Dedifferentiated amniotic fluid mesenchymal stem cell (primary cell): ENCODE data around the gene ZNF394.
"Not testable (repeated sequence)": the region's sequence is repeated elsewhere in the genome, so short reads cannot be mapped to it uniquely, and the experiment has no call there.

Source experiments
- DNase-seq: peaks from one replicate; pipeline ENCODE4 v3.0.0-alpha.2; 2016; ENCODE audit errors: extremely low spot score

Gene ZNF394

DNA sequence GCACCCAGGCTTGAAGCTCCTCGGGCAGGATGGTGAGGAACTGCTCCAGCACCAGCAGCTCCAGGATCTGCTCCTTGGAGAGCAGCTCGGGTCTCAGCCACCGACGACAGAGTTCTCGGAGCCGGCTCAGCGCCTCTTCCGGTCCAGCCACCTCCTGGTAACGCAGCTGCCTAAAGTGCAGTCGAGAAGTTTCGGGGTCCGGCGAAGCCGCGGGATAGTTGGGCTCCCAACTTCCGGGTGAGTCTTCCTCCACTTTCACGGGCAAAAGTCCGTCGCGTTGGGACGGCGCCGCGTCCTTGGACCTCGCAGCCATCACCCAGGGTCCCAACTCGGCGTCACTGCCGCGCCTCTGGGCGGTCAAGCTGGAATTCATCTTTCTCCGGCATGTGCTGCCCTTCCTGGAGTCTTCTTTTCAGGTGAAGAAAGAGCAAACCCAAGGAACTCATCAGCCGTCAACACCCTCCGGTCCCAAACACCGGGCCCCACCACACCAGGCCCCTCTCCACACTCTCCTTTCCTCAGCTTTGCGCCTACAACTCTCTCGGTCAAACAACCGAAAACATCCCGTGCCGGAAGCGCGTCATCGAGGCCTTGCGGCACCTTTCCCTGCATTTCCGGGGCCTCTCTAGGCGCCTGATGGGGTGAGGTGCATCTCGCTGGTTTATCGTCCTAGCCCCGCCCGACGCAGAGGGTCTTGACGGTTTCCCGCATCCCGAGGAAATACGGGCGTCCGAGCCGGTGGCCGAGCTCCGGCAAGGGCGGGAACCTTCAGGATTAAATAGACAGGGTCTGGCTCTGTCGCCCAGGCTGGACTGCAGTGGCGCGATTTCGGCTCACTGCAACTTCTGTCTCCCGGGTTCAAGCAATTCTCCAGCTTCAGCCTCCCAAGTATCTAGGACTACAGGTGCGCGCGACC, at the start of gene ZNF394:
Gene ZNF394, minus strand, starts transcription at position 561 of the 916 bp plus-strand sequence. Its CDS starts 188 bp downstream, at position 373.
- peak; percentile 91 for DNase-seq

DNA sequence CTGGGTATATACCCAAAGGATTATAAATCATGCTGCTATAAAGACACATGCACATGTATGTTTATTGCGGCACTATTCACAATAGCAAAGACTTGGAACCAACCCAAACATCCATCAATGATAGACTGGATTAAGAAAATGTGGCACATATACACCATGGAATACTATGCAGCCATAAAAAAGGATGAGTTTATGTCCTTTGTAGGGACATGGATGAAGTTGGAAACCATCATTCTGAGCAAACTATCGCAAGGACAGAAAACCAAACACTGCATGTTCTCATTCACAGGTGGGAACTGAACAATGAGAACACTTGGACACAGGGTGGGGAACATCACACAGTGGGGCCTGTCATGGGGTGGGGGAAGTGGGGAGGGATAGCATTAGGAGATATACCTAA, 49.5 kb upstream of the ZNF394 start:
- DNase-seq, result not testable (repeated sequence)

DNA sequence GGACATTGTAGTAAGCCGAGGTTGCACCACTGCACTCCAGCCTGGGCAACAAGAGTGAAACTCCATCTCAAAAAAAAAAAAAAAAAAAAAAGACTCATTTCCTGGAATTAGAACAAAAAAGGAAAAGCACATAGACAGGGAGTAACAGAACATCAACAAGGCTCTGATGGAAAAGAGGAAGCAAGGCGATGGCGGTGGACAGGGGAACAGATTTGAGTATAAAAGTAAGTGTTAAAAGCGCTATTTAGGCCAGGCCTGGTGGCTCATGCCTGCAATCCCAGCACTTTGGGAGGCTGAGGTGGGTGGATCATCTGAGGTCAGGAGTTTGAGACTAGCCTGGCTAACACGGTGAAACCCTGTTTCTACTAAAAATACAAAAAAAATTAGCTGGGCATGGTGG, 45.2 kb upstream of the ZNF394 start:
- not testable (repeated sequence) for DNase-seq

DNA sequence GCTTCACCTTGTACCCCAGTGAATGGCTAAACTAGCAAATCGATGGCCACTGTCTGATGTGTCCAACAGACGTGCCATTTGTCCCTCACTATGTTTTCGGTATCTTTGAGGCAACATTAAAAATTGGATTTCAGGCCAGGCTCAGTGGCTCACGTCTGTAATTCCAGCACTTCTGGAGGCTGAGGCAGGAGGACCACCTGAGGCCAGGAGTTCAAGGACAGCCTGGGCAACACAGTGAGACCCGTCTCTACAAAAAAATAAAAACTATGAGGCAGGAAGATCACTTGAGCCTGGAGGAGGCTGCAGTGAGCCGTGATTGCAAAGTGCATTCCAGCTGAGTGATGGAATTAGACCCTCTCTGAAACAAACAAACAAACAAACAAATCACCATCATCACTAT, 43.8 kb upstream of the ZNF394 start:
- DNase-seq, result no peak

DNA sequence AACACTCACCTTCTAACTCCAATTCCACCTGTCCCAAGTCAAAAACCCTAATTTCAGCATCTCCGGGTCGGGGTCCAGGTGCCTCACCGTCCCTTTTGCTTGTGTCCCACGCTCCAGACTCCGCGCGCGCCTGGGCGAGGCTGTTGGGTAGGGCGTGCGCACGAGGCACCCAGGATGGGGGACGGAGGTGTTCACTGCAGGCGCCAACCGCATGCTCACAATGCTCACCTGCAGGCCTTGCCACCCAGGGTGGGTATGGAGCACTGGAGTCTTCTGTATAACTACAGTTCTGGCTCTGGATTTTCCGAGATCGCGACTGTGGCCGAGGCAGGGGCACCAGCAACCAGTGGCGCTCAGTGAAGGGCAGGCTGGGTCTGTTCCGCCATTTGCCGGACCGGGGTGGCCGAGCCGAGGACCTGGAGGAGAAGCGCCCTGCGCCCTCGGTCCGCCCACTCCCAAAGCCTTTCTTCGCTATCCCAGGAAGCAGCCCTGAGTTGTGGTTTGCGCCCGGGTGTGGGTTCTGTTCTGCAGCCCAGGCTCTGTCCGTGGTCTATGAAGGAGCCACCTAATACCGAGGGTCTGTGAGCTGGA, 43.1 kb upstream of the ZNF394 start:
- DNase-seq, result no peak

DNA sequence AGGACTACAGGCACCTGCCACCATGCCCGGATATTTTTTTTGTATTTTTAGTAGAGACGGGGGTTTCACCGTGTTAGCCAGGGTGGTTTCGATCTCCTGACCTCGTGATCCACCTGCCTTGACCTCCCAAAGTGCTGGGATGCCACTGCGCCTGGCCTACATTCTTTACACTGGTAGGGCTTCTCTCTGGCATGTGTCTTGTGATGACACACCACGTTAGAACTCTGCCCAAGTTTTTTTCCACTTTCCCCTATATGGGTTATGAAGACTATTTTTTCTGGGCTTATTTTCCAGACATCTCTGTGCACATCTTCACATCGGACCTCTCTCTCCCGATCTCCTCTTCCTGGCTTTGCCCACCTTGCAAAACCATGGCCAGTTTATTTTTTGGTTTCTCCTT, 41.1 kb upstream of the ZNF394 start:
- no peak for DNase-seq

DNA sequence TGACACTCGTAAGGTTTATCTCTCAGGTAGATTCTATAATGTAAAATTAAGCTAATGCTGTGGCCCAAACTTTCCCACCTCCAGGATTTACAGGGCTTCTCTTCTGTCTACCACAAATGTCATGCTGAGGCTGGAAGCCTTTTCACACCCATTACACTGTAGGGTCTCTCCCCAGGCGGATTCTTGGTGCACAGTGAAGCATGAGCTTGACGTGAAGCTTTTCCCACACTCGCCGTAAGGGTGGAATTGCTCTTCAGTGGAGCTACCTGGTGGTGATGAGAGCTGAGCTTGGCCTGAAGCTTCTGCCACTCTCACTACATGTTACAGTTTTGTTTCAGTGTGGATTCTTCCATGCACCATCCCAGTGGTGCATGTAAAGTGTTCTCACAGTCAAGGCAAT, 40.5 kb upstream of the ZNF394 start:
- no peak for DNase-seq

DNA sequence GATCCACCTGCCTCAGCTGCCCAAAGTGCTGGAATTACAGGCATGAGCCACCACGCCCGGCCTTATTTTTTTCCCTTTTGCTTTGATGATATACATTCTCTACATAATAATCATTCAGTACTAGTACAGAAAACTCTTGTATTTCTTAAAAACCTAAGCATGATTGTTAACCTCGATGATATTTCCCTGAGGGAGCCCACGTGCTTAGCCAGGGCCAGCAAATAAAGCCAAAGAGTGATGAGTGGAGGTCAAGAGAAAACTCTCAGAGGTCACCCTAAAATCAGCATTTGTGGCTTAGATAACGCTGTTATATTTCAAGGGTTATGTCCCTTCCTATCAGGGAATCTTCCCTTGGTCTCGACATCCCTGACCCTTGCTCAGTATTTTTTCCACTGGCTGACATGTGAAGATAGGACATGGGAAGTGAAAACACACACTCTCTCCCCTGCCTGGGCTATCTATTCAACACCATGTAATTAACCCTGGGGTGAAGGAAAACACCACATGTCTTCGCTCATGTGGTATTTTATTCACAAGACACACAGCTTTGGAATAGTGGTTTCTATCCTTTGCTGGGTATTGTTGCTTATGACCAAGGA, 39.2 kb upstream of the ZNF394 start:
- DNase-seq, result no peak

DNA sequence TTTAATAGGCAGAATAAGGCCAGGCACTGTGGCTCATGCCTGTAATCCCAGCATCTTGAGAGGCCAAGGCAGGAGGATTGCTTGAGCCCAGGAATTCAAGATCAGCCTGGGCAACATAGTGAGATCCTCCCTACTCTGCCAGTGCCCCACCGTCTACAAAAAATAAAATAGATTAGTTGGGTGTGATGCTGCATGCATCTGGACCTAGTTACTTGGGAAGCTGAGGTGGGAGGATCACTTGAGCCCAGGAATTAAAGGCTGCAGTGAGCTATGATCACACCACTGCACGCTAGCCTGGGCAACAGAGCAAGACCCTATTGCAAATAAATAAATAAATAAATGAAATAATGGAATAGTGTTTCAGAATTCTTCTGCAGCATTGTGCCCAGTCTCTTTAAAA, 35.6 kb upstream of the ZNF394 start:
- no peak for DNase-seq

DNA sequence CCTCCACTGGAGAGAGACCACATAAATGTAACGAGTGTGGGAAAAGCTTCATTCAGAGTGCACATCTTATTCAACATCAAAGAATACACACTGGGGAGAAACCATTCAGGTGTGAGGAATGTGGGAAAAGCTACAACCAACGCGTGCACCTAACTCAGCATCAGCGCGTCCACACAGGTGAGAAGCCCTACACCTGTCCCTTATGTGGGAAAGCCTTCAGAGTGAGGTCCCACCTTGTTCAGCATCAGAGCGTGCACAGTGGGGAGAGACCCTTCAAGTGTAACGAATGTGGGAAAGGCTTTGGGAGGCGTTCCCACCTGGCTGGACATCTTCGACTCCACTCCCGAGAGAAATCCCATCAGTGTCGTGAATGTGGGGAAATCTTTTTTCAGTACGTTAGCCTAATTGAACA, 31.3 kb upstream of the ZNF394 start:
- DNase-seq, result no peak

DNA sequence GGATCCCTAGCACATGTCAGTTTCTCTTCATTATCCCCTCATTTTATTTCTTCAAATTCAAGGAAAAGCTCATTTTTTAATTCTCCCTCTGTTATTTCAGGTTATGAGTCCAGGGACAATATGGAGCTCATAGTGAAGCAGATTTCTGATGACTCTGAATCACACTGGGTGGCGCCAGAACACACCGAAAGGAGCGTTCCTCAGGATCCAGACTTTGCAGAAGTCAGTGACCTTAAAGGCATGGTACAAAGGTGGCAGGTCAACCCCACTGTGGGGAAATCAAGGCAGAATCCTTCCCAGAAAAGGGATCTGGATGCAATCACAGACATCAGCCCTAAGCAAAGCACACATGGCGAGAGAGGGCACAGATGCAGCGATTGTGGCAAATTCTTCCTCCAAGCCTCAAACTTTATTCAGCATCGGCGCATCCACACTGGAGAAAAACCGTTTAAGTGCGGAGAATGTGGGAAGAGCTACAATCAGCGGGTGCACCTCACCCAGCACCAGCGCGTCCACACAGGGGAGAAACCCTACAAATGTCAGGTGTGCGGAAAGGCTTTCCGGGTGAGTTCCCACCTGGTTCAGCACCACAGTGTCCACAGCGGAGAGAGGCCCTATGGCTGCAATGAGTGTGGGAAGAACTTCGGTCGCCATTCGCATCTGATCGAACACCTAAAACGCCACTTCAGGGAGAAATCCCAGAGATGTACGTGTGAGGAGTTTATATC, 25.8 kb upstream of the ZNF394 start:
- no peak for DNase-seq

DNA sequence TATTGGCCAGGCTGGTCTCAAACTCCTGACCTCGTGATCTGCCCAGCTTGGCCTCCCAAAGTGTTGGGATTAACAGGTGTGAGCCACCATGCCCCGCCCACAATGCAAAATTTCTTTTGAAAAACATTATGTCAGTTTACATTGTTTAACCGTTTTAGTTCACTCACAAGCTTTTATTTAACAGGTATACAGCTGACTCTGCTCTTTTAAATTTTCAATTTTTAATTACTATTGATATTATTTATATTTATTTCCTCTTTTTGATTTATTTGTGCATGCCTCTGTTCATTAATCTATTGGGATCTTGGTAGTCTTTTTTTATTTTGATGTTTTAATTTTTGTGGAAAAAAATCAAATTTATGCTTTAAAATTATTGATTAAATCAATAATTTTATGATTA, 21.3 kb upstream of the ZNF394 start:
- no peak for DNase-seq

DNA sequence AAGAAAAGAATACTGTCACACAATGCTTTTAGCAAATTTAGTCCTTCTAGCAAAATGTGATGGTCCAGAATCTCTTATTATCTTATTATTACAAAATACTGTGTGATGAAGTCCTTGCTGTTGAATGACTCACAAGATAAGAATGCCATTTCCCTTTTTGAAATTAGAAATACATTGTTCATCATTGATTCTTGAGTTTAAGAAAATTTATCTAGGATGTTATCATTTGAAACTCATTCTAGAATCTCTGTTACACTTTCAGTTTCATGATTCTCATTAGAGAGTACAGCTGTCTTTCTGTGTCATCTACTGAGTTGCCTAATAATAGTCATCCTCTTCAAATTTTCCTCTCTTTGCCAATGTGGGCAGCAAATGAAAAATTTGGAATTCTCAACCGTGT, 14.0 kb upstream of the ZNF394 start:
- no peak for DNase-seq

DNA sequence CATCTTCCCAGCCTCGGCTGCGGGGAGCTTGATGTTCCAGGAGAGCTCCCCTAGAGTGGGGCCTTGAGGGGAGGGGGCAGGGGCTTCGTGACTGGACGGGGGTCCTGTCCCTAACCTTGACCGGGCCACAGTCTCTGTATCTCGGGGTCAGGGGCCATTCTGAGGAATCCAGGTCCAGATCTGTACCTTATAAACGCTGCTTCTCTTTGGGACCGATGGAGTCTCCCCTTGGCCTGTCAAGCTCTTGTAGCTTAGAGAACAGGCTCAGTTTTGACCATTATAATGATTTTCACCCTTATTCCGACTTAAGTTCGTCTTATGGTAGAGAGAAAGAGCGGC, 5.2 kb upstream of the ZNF394 start:
- no peak for DNase-seq

DNA sequence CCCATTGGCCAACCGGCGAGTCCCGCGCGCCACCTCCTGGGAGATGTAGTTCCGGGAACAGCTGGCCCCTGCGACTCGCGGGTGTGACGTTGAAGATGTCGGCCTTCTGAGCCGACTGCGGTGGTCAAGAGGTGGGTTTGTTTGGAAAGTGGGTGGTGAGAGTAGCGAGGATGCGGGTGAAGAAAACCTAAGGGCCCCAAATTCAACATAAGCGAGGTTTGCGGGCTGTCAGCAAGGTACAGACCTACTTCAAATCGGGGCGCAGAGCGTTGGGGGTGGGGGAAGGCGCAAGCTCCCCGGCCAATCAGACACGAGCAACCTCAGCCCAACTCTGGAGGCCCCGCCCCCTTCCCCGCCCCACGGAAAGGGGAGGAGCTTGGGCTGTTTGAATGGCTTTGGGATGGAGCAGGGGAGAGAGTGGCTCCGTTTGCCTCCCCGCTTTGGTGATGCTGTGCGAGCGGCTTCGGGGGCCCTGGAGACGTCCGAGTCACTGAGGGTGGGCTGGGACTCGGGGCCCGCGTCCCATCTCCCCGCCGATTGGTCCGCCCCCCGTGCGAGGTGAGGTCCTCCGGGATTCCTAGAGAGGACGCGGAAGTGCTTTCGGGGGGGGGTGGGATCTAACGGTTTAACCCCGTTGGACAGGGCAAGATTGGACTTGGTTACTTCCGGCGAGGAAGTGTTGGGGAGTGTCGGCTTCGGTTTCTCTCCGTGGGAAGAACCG, 4.7 kb upstream of the ZNF394 start, which contains the start of gene ZKSCAN5:
Gene ZKSCAN5, plus strand, starts transcription at position 60 of the 721 bp plus-strand sequence. CDS start 1,383 bp downstream, outside the sequence.
- peak; percentile 92 for DNase-seq

DNA sequence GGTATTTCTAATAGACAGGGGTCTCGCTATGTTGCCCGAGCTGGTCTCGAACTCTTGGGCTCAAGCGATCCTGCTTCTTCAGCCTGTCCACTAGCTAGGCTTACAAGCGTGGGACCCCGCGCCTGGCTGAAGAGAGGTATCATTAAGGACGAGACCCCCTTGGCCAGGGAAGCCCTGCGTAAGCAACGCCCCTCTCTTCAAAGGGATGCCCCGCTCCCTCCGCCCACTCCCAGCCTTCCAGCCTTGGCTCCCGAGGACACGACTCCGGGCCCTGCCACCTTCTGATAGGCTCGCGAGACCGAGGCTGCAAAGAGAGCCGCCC, 4.2 kb upstream of the ZNF394 start:
- DNase-seq, result peak; percentile 98

DNA sequence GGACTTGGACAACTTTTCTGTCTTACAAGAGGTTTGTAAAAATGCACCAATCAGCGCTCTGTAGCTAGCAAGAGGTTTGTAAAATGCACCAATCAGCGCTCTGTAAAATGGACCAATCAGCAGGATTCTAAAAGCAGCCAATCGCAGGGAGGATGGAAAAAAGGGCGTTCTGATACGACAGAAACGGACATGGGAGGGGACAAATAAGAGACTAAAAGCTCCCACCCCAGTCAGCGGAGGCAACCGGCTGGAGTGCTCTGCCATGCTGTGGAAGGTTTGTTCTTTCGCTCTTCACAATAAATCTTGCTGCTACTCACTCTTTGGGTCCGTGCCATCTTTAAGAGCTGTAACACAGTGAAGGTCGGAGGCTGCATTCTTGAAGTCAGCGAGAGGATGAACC, 1.2 kb upstream of the ZNF394 start:
- DNase-seq, result not testable (repeated sequence)

DNA sequence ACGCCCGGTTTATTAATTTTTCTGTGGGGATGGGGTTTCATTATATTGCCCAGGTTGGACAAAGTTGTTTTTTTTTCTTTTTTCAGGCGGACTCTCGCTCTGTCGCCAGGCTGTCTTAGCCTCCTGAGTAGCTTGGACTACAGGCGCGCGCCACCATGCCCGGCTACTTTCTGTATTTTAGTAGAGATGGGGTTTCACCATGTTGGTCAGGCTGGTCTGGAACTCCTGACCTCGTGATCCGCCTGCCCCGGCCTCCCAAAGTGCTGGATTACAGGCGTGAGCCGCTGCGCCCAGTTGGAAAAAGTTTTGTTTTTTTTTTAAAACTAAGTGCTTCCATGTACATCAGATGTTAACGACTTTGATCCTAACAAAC, 542 bp upstream of the ZNF394 start:
- no peak for DNase-seq

DNA sequence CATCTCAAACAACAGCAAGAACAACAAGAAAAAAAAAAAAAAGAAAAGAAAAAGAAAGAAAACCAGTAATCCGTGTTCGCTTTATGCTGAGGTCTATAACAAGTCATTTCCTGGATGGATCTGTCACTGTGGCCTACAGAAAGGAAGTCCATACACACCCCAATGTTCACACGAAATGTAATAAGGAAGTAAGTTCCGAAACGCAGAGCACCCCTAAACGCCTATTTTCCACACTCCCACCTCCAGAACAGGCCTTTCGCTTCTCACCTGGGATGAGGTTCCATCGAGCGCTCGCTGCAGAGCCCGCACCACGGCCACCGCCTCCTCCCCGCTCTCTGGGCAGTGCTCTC, 735 bp downstream of the ZNF394 start:
- no peak for DNase-seq

DNA sequence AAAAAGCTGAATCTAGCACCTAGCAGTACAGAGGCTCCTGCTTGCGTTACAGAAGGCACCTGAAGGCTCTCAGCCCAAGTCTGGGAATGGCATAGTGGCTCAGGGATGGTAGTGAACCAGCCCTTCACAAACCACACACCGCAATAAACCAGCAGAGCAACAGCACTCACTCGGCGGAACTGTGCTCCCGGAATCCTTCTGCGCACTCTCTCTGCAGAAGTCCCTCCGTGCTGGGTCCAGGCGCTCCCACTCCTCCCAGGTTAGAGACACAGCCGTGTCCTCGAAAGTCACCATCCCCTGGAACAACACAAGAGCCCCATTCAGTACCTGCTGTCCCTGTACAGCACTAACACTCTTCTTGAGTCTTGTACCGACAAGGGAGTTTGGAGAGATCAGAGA, 1.5 kb downstream of the ZNF394 start:
- no peak for DNase-seq

DNA sequence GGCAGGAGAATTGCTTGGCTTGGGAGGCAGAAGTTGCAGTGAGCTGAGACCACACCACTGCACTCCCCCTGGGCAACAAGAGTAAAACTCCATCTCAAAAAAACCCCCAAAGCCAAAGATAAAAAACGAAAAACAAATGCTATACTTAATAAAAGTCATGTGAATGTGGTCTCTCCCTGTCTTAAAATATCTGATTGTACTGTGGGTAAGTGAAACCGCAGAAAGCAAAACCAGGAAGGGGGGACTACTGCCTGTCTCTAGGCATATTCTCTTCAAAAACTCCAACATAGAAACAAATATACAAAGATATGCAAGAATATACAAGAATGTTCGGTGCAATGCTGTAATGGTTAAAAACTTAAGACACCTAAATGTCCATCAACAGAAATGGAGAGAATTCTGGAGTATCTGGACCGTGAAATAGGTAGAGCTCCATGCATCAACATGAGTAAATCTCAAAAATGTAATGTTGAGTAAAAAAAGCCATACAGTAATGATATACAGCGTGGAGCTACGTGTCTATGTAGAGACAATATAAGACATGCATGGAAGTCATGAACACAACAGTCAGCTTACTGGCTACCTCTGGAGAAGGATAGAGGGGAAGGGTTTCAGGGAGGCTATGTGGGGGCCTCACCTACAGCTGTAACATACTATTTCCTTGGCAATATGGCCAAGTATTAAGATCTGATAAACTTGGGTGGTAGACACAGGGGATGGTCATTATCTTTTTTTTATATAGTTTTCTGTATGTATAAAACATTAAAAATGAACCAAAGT, 2.1 kb downstream of the ZNF394 start:
- no peak for DNase-seq
